HUDEP-2 (cell line): ENCODE results near the gene NKAIN4.

Experiments used
- DNase-seq, 76 experiments: peaks; one replicate each; lab custom pipeline; 2025; ENCODE audit not compliant: unreplicated experiment in 76 of 76; lab: John Stamatoyannopoulos, UW

Gene NKAIN4

DNA sequence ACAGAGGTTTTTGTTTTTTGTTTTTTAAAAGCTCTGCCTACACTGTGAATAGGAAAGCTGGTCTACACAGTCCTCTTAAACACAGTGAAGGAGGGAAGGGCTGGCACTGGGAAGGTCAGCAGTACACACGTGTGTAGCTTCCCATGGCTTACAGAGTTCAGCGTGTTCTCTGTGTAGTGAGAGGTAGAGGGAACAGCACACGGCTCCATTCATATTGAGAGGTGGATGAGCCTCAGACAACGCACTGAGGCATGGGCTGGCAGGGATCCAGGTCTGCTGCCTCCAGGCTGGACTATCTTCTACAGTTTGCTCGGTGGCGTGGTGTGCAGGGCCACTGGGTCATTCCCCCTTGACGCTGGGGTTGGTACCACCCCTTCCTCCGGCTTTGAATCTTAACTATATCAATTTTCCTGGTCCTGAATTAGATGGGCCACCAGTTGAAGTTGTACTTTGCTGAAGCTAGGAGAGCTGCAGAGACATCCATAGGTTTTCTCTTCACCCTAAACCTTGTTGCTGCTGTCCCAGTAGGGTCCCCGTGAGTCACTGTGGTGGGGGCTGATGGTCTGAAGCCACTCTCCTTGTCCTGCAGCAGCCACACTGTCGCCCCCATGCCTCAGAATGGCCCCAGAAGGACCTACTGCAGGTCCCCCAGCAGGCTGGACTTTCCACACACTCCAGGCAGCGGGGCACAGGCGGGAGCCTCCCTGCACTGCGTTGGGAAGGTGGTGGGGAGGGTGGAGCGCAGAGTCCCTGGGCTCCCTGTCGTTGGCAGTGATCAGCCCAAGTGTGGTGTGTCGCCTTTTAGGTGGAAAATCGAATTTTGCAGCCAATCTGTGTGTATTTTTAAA is 20.3 kb upstream of the NKAIN4 start:
- peak in 15 of 76 experiments; percentile 3 to 60 (median 34) for DNase-seq

DNA sequence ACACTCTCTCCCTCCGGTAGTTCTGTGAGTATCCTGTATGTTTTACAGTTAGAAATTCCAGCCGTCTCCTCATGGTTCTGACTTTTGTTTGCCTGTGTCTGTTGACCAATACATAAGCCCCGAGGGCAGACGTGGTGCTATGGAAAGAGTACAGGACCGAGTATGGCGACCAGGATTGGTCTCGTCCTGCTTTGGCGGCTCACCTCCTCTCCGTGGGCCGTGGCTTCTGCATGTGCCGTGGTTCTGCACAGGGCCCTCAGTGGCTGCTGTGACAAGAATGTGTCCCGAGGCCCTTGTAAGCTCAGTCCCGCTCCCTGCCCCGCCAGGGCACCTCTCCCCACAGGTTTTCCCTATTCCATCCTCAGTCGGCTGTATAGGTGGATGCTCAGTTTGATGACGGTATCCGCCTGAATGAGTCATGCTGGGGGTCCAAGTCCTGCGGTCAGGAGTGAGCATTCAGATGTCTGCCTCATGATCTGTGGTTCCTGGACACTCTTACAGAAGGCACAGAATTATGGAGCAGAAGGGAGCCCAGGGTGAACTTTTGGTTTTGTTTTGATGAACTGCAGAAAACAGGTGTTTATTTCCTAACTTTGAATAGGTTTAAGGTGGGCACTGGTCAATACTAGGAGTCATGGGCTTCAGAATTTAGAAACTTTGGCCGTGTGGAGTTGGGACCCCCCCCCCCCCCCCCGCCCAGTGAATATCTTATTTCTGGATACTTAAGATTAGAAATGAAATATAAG is 19.5 kb upstream of the NKAIN4 start:
- DNase-seq: peak in 1 of 76 experiments; percentile 3

DNA sequence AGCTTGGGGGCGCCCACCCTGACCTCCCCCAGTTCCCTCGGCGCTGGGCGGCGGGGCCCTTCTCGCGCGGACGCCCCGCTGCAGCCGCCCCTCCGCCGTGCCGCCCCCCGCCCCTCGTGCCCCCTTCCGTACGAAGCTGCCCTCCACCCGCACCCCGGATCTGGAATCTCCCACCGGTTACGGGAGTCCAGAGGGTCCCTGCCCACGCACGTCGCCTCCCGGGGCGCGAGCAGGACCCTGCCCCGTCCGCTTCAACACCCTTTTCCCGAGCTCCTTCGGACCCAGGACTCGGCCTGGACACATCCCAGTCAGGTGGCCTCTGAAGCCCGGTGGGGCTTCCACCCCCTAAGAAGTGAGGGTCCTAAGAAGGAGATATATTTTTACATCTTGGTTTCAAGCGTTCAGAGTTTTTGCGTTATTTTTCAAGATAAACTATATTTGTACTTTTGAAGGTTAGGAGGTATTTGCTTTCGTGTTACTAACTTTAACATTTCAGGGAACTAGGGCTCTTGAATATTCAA is 18.9 kb upstream of the NKAIN4 start:
- DNase-seq: no peak

GRCh38 chr20:63272105-63273058 is 18.1 kb upstream of the NKAIN4 start, which contains the start of gene ARFGAP1:
Gene ARFGAP1 (plus strand): TSS chr20:63272813. CDS start chr20:63275581, 2,768 bp downstream.
- peak in 71 of 76 experiments; percentile 7 to 91 (median 68) for DNase-seq

DNA sequence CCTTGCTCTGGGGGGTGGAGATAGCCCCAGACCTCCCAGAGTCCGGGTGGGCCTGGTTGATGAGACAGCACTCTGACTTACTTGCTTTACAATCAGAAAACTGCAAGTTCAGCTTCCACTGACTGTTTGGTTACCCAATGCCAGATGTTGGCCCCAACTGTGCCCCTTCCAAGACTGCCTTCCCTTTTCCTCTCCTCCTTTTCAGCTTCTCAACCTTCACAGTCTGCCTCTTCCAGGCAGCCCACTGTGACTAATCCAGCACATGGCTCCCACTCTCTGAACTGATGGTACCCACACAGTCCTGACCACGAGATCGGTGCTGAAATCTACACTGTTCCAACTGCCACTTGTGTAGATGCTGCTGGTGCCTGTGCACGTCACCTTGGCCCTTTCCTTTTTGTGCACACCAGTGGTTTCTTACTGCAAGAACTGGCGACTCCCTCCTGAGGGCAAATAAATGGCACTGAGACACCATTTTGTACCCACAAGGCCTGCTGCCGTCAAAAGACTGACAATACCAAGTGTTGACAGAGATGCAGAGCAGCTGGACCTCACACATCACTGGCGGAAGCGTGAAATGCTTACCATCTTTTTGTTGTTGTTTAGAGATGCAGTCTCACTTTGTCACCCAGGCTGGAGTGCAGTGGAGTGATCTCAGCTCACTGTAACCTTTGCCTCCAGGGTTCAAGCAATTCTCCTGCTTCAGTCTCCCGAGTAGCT is 16.5 kb upstream of the NKAIN4 start:
- no peak for DNase-seq

- no peak for DNase-seq
These were observed 15.5 kb upstream of the NKAIN4 start for GRCh38 chr20:63269724-63270123.

DNA sequence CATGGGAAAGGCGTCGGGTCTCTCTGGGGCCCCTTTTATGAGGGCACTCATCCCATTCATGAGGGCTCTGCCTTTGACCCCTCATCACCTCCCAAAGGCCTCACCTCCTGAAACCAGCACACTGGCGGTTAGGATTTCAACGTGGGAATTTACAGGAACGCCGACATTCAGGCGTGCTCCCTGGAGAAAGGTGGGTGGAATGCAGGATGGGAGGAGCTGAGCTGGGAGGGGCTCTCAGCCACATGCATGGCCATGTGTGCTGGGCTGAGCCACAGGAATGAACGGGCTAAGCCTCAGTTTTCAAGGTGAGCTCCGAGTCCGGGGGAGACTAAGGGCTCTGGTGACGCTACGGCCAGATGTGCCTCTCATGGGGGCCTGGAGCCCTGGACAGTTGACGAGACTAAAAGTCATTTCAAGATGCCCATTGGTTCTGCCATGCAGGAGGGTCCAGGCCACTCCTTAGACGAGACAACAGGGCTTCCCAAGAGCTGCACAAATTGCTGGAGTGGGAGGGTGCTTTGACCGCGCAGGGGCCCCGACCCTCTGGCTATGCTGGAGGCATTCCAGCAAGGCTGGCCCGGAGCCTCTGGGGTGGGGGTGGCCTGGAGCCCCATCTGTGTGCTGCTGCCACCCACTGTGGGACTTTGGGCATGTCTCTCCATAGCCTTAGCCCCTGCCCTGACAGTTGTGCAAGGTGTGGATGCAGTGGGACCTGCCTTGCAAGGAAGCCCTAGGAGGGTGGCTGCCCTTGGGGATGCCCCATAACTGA is 14.6 kb upstream of the NKAIN4 start:
- no peak for DNase-seq

GRCh38 chr20:63268256-63268655 is 14.0 kb upstream of the NKAIN4 start:
- DNase-seq: no peak

- no peak for DNase-seq
These were observed 13.4 kb upstream of the NKAIN4 start for GRCh38 chr20:63267691-63268090.

DNA sequence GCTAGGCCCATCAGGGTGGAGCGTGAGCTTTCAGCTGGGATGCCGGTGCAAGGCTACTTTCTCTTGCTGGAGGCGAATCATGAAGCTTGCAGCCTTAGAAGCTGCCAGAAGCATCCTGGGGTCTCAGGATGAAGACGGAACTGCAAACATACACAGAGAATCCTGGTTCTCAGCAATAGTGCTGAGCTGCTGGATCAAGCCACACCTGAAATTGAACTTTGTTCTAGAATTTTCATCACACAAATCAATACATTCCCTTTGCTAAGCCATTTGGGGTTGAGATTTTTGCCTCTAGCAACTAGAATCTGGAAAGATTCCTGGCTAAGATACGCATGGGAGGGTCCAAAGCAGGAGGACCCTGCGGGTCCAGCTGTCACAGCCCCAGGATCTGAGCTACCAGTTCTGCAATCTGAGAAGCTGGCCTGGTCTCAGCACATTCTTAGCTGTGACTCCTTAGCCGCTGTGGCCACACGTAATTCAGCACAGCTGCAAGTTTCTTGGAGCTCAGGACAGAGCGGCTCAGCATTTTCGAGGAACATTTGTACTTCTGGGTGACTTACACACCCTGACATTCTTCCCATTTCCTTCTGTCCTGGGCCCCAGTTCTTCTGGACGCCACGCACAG is 11.7 kb upstream of the NKAIN4 start:
- no peak for DNase-seq

GRCh38 chr20:63264519-63264918 is 10.3 kb upstream of the NKAIN4 start:
- no peak for DNase-seq

DNA sequence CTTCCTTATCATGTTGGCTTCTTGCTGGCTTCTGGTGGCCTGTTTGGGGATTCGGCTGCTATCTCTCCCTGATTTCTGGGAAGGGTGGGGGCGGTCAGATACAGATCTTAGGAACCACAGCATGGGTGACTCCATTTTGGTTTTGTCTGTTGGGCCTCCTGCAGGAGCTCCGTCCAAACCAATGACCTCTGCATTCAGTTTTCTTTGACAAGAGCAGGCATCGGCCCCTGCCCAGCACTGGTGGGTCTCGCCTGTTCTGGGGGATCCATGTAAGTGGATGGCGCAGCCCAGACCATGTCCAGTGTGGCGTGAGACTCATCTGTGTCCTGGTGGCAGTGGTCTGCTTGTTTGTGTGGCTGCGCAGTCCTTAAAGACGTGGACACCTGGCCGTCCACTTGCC is 9.7 kb upstream of the NKAIN4 start:
- peak in 14 of 76 experiments; percentile 5 to 41 (median 22) for DNase-seq

DNA sequence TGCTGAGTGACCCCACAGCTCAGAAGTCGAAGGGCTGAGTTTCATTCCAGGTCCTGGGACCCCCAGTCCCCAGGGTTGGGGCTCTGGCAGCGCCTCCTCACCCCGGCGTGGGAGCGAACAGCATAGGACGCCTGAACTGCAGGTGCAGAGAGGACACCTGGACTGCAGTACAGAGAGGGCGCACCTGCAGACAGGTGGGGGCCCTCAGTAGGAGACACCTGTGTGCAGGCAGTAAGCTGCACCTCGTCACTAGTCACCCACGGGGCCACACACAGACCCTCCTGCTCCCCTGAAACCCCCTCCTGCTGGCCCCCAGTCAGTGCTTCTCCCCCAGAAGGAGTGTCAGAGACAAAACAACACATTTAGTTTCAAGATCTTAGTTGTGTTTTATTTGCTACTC is 8.6 kb upstream of the NKAIN4 start:
- no peak for DNase-seq

DNA sequence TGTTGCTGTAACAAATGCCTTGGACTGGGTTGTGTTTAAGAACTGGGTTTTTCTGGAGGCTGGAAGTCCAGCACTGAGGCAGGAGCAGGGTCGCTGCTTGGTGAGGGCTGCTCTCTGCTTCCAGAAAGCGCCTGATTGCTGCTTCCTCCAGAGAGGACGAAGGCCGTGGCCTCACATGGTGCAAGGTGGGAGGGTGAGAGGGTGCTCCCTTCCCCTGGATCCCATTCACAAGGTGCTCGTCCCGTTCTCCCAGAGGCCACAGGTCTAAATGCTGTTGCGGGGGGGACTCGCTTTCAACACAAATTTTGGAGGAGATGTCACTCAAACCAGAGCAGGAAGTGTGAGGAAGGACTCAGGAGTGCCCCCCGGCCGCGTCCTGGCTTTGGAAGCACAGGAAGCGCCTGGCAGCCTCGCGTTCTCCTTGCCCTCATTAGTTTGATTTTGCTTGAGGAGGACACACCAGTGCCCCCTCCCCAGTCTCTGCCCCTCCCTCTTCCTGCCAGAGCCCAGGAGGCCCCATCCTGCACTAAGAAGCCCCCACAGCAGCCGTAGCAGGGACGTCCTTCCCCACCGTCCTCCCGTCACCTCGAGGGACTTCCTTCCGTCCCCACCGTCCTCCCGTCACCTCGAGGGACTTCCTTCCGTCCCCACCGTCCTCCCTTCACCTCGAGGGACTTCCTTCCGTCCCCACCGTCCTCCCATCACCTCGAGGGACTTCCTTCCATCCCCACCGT is 7.7 kb upstream of the NKAIN4 start:
- no peak for DNase-seq

- no peak for DNase-seq
These were observed 7.0 kb upstream of the NKAIN4 start for GRCh38 chr20:63261060-63261794.

DNA sequence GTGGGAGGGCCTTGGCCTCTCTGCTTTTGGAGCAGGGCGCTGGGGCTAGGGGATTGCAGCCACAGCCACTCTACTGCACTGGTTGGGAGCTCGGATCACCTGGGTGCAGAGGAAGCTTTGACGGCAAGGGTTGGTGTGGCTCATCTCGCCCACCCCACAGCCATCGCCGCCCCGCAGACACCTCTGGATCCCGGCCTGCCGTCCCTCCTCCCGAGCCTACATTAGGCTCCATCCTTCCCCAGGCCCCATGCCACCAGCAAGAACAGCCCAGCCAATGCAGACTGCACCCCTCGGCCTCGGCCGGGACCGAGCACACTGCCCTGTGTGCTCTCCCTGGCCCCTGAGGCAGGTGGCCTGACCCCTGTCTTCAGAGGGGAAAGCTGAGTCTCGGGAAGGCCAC is 6.3 kb upstream of the NKAIN4 start:
- no peak for DNase-seq

GRCh38 chr20:63259734-63260460 is 5.6 kb upstream of the NKAIN4 start:
- DNase-seq: no peak
